HEK293 (cell line): ENCODE measurements around the gene CAP2.

ENCODE experiments used
- CTCF ChIA-PET: fragments of 350-600 bp; formaldehyde crosslinking; extraction: SDS; loops from one replicate; lab custom pipeline; 2021; ENCODE audit warnings: antibody characterized with exemption; lab: Yijun Ruan, JAX
- POLR2A ChIA-PET: fragments of 300-600 bp; formaldehyde crosslinking; extraction: SDS; loops from one replicate; lab custom pipeline; 2020; ENCODE audit warnings: antibody characterized with exemption, inconsistent platforms; lab: Yijun Ruan, JAX
- H3K27ac ChIP-seq: fragments of 200-500 bp; sonication (Bioruptor generic); 2 replicates; pipeline ENCODE4 v1.5.1; 2014; ENCODE audit warnings: low read depth, low read length, control low read depth, inconsistent platforms; ENCODE audit errors: extremely low read depth
- H3K36me3 ChIP-seq, 2 experiments: fragments of 200-500 bp in 1 of 2; sonication (Bioruptor generic) in 1 of 2; 1 replicate in 1 of 2; 2 replicates in 1 of 2; pipeline ENCODE4 v1.5.1; 2014 to 2017; ENCODE audit warnings: inconsistent platforms in 2 of 2, low read length in 2 of 2; ENCODE audit not compliant: control insufficient read depth in 2 of 2, insufficient read depth in 1 of 2
- H3K4me1 ChIP-seq: fragments of 200-500 bp; sonication (Bioruptor generic); 2 replicates; pipeline ENCODE4 v1.5.1; 2014; ENCODE audit warnings: mild to moderate bottlenecking, low read length, inconsistent platforms; ENCODE audit not compliant: control insufficient read depth, insufficient read depth
- H3K4me3 ChIP-seq: 2 replicates; pipeline ENCODE4 v1.5.1; 2011; ENCODE audit warnings: low read depth, mild to moderate bottlenecking, control low read depth, low read length, moderate library complexity
- H3K9me3 ChIP-seq: fragments of 200-500 bp; sonication (Bioruptor generic); 2 replicates; pipeline ENCODE4 v1.5.1; 2014; ENCODE audit warnings: low read depth, low read length, inconsistent platforms; ENCODE audit not compliant: control insufficient read depth, insufficient read depth
- EGR2 ChIP-seq: fragments of 450-650 bp; formaldehyde crosslinking; IDR thresholded peaks from 2 replicates; pipeline ENCODE4 v1.5.1; 2016; ENCODE audit warnings: low read depth, missing biosample characterization, missing genetic modification characterization
- GLI2 ChIP-seq: fragments of 450-650 bp; formaldehyde crosslinking; IDR thresholded peaks from 2 replicates; pipeline ENCODE4; 2017; ENCODE audit warnings: missing biosample characterization, missing genetic modification characterization, low read depth, borderline replicate concordance
- GLI4 ChIP-seq: fragments of 450-650 bp; formaldehyde crosslinking; IDR thresholded peaks from 2 replicates; pipeline ENCODE4 v1.5.1; 2016; ENCODE audit warnings: missing biosample characterization, missing genetic modification characterization
- GLIS2 ChIP-seq: fragments of 450-650 bp; formaldehyde crosslinking; IDR thresholded peaks from 2 replicates; pipeline ENCODE4 v1.5.1; 2016; ENCODE audit warnings: missing biosample characterization, missing genetic modification characterization
- HOXC10 ChIP-seq: sonication (generic); formaldehyde crosslinking; IDR thresholded peaks from 2 replicates; pipeline ENCODE4 v1.8.1; 2023; ENCODE audit warnings: mild to moderate bottlenecking, missing genetic modification reagents
- KLF1 ChIP-seq: fragments of 450-650 bp; formaldehyde crosslinking; IDR thresholded peaks from 2 replicates; pipeline ENCODE4 v1.5.1; 2016; ENCODE audit warnings: missing biosample characterization, missing genetic modification characterization
- KLF9 ChIP-seq: fragments of 450-650 bp; formaldehyde crosslinking; IDR thresholded peaks from 2 replicates; pipeline ENCODE4 v1.5.1; 2016; ENCODE audit warnings: missing biosample characterization, missing genetic modification characterization, low read depth
- SETDB1 ChIP-seq: IDR thresholded peaks from one replicate; pipeline ENCODE4 v1.6.1; 2017; ENCODE audit warnings: mild to moderate bottlenecking, low read length, moderate library complexity, mixed read lengths; ENCODE audit not compliant: insufficient read length
- TRIM28 ChIP-seq: IDR thresholded peaks from 2 replicates; pipeline ENCODE4 v1.6.1; 2011; ENCODE audit warnings: low read length, control low read depth, borderline replicate concordance
- YY2 ChIP-seq: fragments of 450-650 bp; formaldehyde crosslinking; IDR thresholded peaks from 2 replicates; pipeline ENCODE4 v1.5.1; 2016; ENCODE audit warnings: missing biosample characterization, missing genetic modification characterization
- ZEB2 ChIP-seq: fragments of 450-650 bp; formaldehyde crosslinking; IDR thresholded peaks from 2 replicates; pipeline ENCODE4 v1.5.1; 2016; ENCODE audit warnings: missing biosample characterization, missing genetic modification characterization
- ZNF169 ChIP-seq: fragments of 450-650 bp; formaldehyde crosslinking; IDR thresholded peaks from 2 replicates; pipeline ENCODE4 v1.5.1; 2016; ENCODE audit warnings: missing biosample characterization, missing genetic modification characterization
- ZNF184 ChIP-seq: fragments of 450-650 bp; IDR thresholded peaks from 2 replicates; pipeline ENCODE4 v1.5.1; 2018; ENCODE audit warnings: missing biosample characterization, mild to moderate bottlenecking, missing genetic modification characterization
- ZNF335 ChIP-seq: fragments of 450-650 bp; formaldehyde crosslinking; conservative IDR thresholded peaks from 2 replicates; pipeline ENCODE4 v1.5.1; 2016; ENCODE audit warnings: missing biosample characterization, missing genetic modification characterization
- ZNF350 ChIP-seq: fragments of 450-650 bp; formaldehyde crosslinking; IDR thresholded peaks from 2 replicates; pipeline ENCODE4 v1.5.0; 2017; ENCODE audit warnings: missing biosample characterization, mild to moderate bottlenecking, missing genetic modification characterization
- ZNF433 ChIP-seq: fragments of 450-650 bp; formaldehyde crosslinking; IDR thresholded peaks from 2 replicates; pipeline ENCODE4 v1.5.1; 2016; ENCODE audit warnings: missing biosample characterization, missing genetic modification characterization, low read depth
- ZNF510 ChIP-seq: fragments of 450-650 bp; formaldehyde crosslinking; IDR thresholded peaks from 2 replicates; pipeline ENCODE4 v1.5.1; 2018; ENCODE audit warnings: mild to moderate bottlenecking, missing genetic modification characterization, missing biosample characterization; ENCODE audit not compliant: insufficient replicate concordance
- ZNF561 ChIP-seq: fragments of 450-650 bp; IDR thresholded peaks from 2 replicates; pipeline ENCODE4 v1.5.1; 2018; ENCODE audit warnings: missing biosample characterization, missing genetic modification characterization, borderline replicate concordance
- ZNF623 ChIP-seq: fragments of 450-650 bp; formaldehyde crosslinking; IDR thresholded peaks from 2 replicates; pipeline ENCODE4 v1.5.1; 2016; ENCODE audit warnings: missing biosample characterization, missing genetic modification characterization
- ZNF639 ChIP-seq: fragments of 450-650 bp; formaldehyde crosslinking; IDR thresholded peaks from 2 replicates; pipeline ENCODE4 v1.5.1; 2016; ENCODE audit warnings: missing biosample characterization, missing genetic modification characterization
- ZNF707 ChIP-seq: fragments of 450-650 bp; formaldehyde crosslinking; IDR thresholded peaks from 2 replicates; pipeline ENCODE4 v1.5.1; 2016; ENCODE audit warnings: missing biosample characterization, missing genetic modification characterization
- ZNF785 ChIP-seq: fragments of 450-650 bp; formaldehyde crosslinking; IDR thresholded peaks from 2 replicates; pipeline ENCODE4 v1.5.1; 2016; ENCODE audit warnings: missing biosample characterization, missing genetic modification characterization
- TF ChIP-seq, protein P1 (sequence below): fragments of 450-650 bp; formaldehyde crosslinking; IDR thresholded peaks from 2 replicates; pipeline ENCODE4 v1.5.1; 2016; ENCODE audit warnings: missing biosample characterization, missing genetic modification characterization
- TF ChIP-seq, protein P2 (sequence below): fragments of 450-650 bp; formaldehyde crosslinking; IDR thresholded peaks from 2 replicates; pipeline ENCODE4 v1.5.1; 2016; ENCODE audit warnings: missing biosample characterization, missing genetic modification characterization
- TF ChIP-seq, protein P3 (sequence below): fragments of 450-650 bp; IDR thresholded peaks from 2 replicates; pipeline ENCODE4 v1.5.1; 2018; ENCODE audit warnings: missing biosample characterization, missing genetic modification characterization
- TF ChIP-seq, protein P4 (sequence below): sonication (generic); formaldehyde crosslinking; IDR thresholded peaks from 2 replicates; pipeline ENCODE4 v1.8.1; 2022; ENCODE audit warnings: mild to moderate bottlenecking, moderate library complexity, missing genetic modification reagents

CAP2 gene

GRCh38 chr6:17577059-17577458, 183.7 kb downstream of the CAP2 start:
- Histone ChIP-seq H3K27ac (no peak overlapping the region), H3K4me1 (no peaks in the 10 kb centered on the region), H3K9me3 (no peaks in the 10 kb centered on the region), H3K36me3 (no peaks in the 10 kb centered on the region), H3K4me3 (no peak overlapping the region)
- no peak for TF ChIP-seq YY2 (tag by site-specific recombination)
- TF ChIP-seq, protein P1, sequence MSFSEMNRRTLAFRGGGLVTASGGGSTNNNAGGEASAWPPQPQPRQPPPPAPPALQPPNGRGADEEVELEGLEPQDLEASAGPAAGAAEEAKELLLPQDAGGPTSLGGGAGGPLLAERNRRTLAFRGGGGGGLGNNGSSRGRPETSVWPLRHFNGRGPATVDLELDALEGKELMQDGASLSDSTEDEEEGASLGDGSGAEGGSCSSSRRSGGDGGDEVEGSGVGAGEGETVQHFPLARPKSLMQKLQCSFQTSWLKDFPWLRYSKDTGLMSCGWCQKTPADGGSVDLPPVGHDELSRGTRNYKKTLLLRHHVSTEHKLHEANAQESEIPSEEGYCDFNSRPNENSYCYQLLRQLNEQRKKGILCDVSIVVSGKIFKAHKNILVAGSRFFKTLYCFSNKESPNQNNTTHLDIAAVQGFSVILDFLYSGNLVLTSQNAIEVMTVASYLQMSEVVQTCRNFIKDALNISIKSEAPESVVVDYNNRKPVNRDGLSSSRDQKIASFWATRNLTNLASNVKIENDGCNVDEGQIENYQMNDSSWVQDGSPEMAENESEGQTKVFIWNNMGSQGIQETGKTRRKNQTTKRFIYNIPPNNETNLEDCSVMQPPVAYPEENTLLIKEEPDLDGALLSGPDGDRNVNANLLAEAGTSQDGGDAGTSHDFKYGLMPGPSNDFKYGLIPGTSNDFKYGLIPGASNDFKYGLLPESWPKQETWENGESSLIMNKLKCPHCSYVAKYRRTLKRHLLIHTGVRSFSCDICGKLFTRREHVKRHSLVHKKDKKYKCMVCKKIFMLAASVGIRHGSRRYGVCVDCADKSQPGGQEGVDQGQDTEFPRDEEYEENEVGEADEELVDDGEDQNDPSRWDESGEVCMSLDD (tag by site-specific recombination) = no peak
- TF ChIP-seq, protein P2, sequence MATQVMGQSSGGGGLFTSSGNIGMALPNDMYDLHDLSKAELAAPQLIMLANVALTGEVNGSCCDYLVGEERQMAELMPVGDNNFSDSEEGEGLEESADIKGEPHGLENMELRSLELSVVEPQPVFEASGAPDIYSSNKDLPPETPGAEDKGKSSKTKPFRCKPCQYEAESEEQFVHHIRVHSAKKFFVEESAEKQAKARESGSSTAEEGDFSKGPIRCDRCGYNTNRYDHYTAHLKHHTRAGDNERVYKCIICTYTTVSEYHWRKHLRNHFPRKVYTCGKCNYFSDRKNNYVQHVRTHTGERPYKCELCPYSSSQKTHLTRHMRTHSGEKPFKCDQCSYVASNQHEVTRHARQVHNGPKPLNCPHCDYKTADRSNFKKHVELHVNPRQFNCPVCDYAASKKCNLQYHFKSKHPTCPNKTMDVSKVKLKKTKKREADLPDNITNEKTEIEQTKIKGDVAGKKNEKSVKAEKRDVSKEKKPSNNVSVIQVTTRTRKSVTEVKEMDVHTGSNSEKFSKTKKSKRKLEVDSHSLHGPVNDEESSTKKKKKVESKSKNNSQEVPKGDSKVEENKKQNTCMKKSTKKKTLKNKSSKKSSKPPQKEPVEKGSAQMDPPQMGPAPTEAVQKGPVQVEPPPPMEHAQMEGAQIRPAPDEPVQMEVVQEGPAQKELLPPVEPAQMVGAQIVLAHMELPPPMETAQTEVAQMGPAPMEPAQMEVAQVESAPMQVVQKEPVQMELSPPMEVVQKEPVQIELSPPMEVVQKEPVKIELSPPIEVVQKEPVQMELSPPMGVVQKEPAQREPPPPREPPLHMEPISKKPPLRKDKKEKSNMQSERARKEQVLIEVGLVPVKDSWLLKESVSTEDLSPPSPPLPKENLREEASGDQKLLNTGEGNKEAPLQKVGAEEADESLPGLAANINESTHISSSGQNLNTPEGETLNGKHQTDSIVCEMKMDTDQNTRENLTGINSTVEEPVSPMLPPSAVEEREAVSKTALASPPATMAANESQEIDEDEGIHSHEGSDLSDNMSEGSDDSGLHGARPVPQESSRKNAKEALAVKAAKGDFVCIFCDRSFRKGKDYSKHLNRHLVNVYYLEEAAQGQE (tag by site-specific recombination) = no peak
- no peak for TF ChIP-seq GLIS2 (tag by site-specific recombination)
- no peak for TF ChIP-seq ZNF169 (tag by site-specific recombination)
- peak; percentile 65; the same call in 1 of the 2 replicates for TF ChIP-seq ZNF561
- TF ChIP-seq ZEB2 (tag by site-specific recombination) = no peak
- no peak for TF ChIP-seq KLF9 (tag by site-specific recombination)
- TF ChIP-seq SETDB1 = peak; percentile 85
- TF ChIP-seq ZNF184 (tag by site-specific recombination) = peak; percentile 58; the same call in 1 of the 2 replicates
- no peak for TF ChIP-seq ZNF335 (tag by site-specific recombination)
- TF ChIP-seq ZNF707 (tag by site-specific recombination) = no peak
- no peak for TF ChIP-seq ZNF785 (tag by site-specific recombination)
- TF ChIP-seq TRIM28 = peak; percentile 28; the same call in 1 of the 2 replicates
- TF ChIP-seq HOXC10 (CRISPR knock-in tag) = no peak
- TF ChIP-seq ZNF433 (tag by site-specific recombination) = no peak
- TF ChIP-seq, protein P3, sequence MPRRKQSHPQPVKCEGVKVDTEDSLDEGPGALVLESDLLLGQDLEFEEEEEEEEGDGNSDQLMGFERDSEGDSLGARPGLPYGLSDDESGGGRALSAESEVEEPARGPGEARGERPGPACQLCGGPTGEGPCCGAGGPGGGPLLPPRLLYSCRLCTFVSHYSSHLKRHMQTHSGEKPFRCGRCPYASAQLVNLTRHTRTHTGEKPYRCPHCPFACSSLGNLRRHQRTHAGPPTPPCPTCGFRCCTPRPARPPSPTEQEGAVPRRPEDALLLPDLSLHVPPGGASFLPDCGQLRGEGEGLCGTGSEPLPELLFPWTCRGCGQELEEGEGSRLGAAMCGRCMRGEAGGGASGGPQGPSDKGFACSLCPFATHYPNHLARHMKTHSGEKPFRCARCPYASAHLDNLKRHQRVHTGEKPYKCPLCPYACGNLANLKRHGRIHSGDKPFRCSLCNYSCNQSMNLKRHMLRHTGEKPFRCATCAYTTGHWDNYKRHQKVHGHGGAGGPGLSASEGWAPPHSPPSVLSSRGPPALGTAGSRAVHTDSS (tag by site-specific recombination) = no peak
- TF ChIP-seq GLI4 (tag by site-specific recombination) = no peak
- ChIA-PET POLR2A (no interaction called here), CTCF (interaction anchor here (0.6 kb wide), 1 partner anchor 422 kb away, joined by 3 read pairs; no protein-coding TSS in a partner anchor)

DNA sequence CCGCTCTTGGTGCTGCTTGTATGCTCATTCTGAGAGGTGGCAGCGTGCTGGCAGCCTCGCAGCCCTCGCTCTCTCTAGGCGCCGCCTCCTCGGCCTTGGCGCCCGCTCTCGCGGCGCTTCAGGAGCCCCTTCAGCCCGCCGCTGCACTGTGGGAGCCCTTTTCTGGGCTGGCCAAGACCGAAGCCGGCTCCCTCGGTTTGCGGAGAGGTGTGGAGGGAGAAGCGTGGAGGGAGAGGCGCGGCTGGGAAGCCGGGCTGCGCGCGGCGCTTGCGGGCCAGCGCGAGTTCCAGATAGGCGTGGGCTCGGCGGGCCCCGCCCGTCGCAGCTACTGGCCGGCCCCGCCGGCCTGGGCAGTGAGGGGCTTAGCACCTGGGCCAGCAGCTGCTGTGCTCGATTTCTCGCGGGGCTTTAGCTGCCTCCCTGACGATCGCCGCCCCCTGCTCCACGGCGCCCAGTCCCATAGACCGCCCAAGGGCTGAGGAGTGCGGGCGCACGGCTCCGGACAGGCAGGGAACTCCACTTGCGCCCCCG, 187.2 kb downstream of the CAP2 start:
- Histone ChIP-seq H3K9me3 (no peaks in the 10 kb centered on the region), H3K4me1 (peaks cover 2% of the 10 kb centered on the region; the same call in 1 of the 2 replicates)
- no peak for TF ChIP-seq GLI4 (tag by site-specific recombination)
- TF ChIP-seq GLI2 (tag by site-specific recombination) = no peak
- TF ChIP-seq ZNF350 (tag by site-specific recombination) = no peak
- TF ChIP-seq, protein P4, sequence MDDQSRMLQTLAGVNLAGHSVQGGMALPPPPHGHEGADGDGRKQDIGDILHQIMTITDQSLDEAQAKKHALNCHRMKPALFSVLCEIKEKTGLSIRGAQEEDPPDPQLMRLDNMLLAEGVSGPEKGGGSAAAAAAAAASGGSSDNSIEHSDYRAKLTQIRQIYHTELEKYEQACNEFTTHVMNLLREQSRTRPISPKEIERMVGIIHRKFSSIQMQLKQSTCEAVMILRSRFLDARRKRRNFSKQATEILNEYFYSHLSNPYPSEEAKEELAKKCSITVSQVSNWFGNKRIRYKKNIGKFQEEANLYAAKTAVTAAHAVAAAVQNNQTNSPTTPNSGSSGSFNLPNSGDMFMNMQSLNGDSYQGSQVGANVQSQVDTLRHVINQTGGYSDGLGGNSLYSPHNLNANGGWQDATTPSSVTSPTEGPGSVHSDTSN (CRISPR knock-in tag) = no peak
- TF ChIP-seq ZNF623 (tag by site-specific recombination) = no peak
- no peak for TF ChIP-seq ZNF510 (tag by site-specific recombination)
- TF ChIP-seq ZNF639 (tag by site-specific recombination) = no peak
- TF ChIP-seq EGR2 (tag by site-specific recombination) = no peak
- TF ChIP-seq KLF1 (tag by site-specific recombination) = no peak
- TF ChIP-seq, all 188 proteins: peak for 0
- no peak overlapping the region for H3K27ac ChIP-seq
- ChIA-PET CTCF (interaction anchor here (0.7 to 1.3 kb wide), 4 partner anchors 223 to 423 kb away, joined by 3 to 6 read pairs (median 4); no protein-coding TSS in a partner anchor), POLR2A (no interaction called here)
- no peaks in the 10 kb centered on the region for H3K36me3 ChIP-seq
- no peak overlapping the region for H3K4me3 ChIP-seq
